Fibroblast of lung (primary cell): Measurements from ENCODE around the gene A3GALT2.

ENCODE experiments used
- EZH2 ChIP-seq: IDR thresholded peaks from 2 replicates; pipeline ENCODE4 v1.5.1; 2012; ENCODE audit warnings: low read length, control low read depth, mild to moderate bottlenecking; ENCODE audit errors: missing control alignments
- TF ChIP-seq, protein P1 (sequence below), 2 donors: IDR thresholded peaks in 1 of 2; conservative IDR thresholded peaks in 1 of 2; 1 replicate in 1 of 2; 2 replicates in 1 of 2; pipeline ENCODE4 v1.5.1; 2011 to 2012; ENCODE audit warnings: low read length in 2 of 2, control low read depth in 1 of 2, inconsistent platforms in 1 of 2, low read depth in 1 of 2, mild to moderate bottlenecking in 1 of 2

- TF ChIP-seq, protein P1, sequence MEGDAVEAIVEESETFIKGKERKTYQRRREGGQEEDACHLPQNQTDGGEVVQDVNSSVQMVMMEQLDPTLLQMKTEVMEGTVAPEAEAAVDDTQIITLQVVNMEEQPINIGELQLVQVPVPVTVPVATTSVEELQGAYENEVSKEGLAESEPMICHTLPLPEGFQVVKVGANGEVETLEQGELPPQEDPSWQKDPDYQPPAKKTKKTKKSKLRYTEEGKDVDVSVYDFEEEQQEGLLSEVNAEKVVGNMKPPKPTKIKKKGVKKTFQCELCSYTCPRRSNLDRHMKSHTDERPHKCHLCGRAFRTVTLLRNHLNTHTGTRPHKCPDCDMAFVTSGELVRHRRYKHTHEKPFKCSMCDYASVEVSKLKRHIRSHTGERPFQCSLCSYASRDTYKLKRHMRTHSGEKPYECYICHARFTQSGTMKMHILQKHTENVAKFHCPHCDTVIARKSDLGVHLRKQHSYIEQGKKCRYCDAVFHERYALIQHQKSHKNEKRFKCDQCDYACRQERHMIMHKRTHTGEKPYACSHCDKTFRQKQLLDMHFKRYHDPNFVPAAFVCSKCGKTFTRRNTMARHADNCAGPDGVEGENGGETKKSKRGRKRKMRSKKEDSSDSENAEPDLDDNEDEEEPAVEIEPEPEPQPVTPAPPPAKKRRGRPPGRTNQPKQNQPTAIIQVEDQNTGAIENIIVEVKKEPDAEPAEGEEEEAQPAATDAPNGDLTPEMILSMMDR (conservative IDR thresholded peaks at IDR 0.05 in 1 of 2, IDR thresholded peaks at IDR 0.05 in 1 of 2; ENCODE audit: low read depth in 1 of 2, low read length in 2 of 2): no peak
- TF ChIP-seq EZH2: no peak
Observed at GRCh38 chr1:33322870-33323585, 2.1 kb upstream of the A3GALT2 start.
